Measurements from ENCODE around the gene TIFAB.

The TIFAB gene

DNA sequence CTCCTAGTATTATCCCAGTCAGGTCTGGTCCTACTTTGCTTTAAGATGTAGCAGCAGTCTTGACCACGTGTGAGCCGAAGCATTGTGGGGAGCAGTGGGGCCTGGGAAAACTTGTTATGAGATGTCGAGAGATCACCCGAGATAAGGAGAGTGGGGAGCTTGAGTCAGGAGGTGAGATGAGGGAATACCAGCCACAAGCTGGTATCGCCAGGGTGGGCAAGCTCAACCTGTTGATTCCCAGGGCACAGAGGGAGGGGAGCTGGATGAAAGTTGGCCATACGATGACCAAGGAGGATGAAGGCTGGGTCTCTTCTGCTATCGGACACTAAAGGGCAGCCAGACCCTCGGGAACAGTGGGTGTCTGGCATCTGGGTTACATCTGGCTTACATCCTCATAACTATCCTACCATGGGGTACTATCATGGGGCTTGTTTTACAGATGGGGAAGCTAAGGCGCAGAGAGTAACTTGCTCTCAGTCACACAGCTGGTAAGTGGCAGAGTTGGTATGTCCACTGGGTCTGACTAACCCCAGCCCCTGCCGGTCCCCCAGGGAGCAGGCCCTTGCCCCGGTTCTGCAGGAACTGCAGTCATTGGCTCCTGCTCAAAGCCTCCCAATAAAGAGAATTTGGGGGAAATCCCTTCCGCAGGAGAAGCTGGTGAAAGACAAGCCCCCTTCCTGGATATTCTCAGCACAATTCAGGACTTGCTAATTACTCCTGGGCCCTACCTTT is 13.4 kb upstream of the TIFAB start:
- intact Hi-C loops (cut with DNase I): loop anchor here (2.0 kb wide), 1 partner anchor 87 kb away; no protein-coding TSS in a partner anchor
- DNase-seq: no peak

DNA sequence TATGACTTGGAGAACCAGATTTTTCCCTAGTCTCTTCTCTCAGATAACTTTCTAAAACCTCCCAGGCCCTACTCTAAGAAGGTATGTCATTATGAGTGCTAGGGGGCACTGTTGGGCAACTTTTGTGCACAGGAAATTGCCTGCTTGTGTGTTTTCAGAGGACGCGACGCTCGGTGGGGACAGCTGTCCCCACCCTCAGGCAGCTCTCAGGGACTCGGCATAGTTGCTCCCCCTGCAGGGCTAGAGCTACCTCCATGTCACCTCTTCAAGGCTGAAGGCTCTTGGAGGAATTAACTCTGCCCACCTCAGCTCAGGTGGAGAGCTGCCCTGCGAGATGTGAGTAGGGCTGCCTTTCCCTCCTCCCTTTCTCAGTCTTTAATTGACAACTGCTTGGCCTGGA is 10.2 kb upstream of the TIFAB start:
- DNase-seq: peak in 30 of 42 donors; percentile 26 to 71 (median 46)
- intact Hi-C loops (cut with DNase I): no loop called here

DNA sequence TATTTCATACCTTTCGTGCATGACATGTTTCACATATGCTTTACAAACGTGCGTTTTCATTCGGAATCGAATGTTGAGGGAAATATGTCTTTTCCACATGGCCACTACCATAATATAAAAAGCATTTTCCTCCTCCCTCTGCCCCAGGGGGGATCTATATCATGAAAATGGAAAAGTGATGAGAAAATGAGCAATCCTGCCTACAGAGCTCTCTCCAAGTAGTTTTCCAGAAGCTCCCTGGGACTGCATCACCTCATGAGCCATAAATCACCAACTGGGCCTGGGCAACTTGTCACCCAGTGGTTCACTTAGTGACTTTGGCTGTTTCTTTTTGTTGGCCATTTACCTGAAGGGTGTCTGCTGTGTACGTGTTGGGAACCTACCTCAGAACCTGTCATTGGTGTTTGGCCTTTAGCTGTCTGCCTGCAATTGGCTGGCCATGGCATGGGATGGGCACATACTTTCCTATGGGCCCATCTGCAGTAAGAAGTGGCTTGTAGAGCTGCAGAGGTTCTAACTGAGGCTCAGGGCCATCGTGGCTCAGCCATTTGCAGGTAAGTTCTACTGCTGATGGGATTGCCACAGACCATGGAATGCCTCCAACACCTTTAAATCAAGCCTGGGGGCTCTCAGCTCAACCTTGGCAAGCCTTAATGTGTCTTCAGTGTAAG is 9.5 kb upstream of the TIFAB start:
- intact Hi-C loops (cut with DNase I): no loop called here
- no peak for DNase-seq

DNA sequence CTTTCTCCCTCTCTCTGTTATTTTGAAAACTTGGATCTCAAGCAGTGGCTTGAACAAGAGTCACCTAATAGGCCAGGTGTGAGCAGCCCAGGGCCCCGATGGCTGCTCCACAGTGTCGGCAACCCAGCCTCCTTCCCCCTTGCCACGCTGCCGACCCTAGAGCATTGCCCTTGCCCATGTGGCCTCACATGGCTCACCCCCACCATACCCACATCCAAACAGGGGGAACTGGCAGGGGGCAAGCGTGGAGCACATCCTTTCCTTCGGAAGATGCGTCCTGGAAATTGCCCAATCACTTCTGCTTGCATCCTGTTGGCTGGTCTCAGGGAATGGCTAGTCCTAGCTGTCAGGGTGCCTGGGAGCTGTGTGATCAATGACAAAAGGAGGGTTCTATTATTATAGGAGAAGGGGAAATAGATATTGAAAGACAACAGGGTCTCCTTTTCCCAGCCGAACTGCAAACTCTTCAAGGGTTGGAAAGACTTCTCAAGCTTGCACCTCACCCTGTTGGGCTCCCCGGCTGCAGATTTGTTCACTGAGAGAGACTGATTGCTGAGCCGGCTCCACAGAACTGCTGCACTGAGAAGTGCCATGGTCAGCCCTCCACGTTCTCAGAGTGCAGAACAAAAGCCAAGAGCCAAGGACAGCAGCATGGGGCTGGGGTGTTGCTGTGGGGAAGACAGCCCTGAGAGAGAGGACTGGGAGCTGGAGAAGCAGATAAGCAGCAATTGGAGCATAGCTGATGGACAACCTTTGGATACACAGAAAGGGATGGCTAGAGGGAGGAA is 8.3 kb upstream of the TIFAB start:
- intact Hi-C loops (cut with DNase I): no loop called here

DNA sequence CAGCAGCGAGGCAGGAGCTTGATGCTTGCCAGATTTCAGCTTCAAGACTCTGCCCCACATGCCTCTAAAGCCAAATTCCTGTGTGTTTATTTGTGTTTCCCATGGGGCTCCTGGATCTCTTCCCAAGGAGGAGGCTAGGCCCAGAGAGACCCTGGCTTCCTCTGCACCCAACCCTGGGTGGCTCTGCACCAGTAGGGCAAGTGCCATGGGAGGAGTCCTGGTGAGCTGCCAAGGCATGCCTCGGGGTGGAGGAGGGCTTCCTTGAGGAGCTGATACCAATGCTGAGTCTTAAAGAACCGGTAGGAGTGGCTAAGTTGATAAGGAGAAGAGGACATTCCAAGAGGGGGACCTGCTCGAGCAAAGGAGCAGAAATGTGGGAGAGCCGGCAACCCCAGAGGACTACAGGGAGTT is 6.8 kb upstream of the TIFAB start:
- peak in 1 of 42 donors; percentile 32 for DNase-seq

More for the DNA sequence above, 8.3 kb upstream of the TIFAB start:
- peak in 1 of 42 donors; percentile 11 for DNase-seq

DNA sequence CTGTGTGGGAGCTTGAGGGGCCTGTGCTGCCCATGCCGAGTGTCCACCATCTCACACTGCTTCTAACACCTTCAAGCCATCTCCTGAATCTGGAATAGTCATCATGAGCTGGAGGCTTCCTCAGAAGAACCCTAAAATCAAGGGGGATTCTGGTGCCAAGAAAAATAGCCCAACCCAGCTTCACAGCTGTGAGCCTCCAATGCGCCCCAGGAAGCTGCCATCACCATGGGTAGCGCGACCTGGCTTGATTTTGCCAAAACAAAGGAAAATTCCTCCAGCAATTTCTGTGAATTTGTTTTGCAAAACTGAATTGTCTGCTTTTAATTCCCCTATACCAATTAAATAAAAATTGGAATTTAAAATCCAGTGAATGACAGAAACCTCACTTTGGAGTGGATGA is 6.2 kb upstream of the TIFAB start:
- DNase-seq: no peak
- intact Hi-C loops (cut with DNase I): no loop called here

More for the DNA sequence above, 6.8 kb upstream of the TIFAB start:
- intact Hi-C loops (cut with DNase I): no loop called here

DNA sequence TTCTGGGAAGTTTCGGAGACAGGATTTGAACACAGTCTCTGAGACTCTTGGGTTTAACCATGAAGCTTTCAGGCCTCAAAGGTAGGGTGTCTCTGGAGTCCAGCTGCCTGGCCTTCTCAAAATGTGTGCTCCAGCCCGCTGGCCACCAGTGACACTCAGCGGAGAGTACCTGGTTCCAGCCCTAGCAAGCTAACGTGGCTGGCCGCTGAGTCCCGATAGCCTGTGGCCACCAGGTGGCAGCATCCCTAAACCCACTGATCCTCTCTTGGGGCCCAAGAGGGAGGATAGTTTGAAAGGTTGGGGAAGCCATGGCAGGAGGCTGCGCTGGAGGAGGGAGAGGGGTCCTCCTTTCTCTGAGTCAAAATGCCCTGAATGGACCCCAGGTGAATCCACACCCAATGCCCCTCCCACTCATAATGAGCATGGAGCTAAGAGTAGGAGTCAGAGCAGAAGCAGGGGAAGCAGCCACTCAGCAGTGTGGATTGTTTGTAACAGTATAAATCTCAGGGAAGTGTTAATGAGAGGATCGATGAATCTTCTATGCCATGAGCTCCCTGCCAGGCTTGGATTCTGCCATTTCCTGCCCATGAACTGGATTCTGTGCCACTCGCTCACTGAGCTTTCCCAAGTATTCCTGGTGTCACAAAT is 5.4 kb upstream of the TIFAB start:
- intact Hi-C loops (cut with DNase I): no loop called here
- peak in 39 of 42 donors; percentile 29 to 83 (median 58) for DNase-seq

DNA sequence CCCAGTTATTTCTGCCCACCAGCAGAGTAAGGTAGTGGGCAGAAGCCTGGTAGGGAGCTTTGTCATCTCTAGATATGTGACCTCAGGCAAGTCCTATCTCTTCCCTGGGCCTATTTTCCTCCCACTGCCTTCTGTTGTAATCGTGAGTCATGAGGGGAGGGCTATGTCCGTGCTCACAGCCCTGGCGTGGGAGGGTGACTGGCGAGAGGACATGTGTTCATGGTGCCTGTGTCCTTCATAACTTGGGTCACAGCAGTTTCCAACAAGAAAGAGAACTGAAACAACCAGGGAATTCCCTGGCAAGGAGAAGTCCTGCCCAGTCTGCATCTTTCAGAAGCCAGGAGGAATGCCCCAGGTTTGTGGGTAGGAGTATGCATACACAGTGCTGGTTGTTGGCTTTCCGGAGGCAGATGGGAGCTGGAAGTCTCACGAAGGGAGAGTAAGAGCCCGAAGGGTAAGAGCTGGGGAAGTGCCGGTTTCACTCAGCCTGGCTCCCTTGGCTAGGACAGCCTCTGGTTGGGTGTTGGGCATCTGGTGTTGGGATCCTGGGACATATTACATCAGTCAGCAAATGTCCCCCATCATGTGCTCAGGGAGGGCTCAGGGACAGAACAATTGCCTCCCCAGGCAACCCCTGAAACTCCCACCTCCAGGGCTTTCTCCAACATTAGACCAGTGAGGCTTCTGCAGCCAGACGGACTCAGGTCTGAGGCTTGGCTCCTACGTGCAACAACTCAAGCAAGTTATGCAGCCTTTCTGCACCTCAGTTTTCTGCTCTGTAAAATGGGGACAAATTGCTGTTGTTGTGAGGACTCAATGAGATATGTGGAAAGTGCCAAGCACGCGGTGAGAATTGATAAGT is 4.3 kb upstream of the TIFAB start:
- intact Hi-C loops (cut with DNase I): no loop called here
- DNase-seq: peak in 9 of 42 donors; percentile 10 to 57 (median 39)

DNA sequence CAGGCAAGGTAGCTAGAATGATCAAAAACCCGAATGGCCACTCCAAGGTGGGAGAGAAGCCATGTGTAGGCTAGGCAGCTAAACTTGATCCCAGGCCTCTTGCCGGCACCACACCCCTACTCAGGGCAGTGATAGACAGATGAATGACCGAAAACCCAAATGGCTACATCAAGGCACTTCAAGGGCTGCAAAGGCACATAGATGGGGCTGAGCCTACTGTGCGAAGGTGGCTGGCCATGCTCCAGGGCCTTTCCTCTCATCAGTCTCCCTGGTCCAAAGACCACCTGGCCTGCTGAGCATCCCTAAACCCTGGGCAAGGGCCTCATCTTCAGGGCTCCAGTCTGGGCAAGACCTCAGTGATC is 3.7 kb upstream of the TIFAB start:
- DNase-seq: no peak

DNA sequence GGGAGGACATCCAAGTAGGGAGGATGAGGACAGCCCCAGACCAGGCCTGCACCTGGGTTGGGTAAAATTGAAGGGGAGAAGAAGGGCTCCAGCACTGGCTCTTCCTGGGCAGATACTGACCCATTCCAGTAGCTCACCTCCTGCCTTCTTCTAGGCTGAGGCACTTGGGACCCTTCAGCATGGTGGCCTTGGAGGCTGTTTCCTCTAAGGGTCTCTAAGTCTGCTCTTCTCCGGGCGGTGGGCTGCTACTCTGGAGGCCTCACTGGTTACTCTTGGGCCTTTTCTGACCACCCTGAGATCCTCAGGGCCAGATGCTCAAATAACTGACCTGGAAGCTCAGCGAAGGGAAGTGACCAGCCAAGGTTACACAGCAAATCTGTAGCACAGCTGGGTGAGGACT is 2.8 kb upstream of the TIFAB start:
- DNase-seq: peak in 2 of 42 donors; percentile 6 to 9
- intact Hi-C loops (cut with DNase I): no loop called here

More for the DNA sequence above, 3.7 kb upstream of the TIFAB start:
- intact Hi-C loops (cut with DNase I): no loop called here

DNA sequence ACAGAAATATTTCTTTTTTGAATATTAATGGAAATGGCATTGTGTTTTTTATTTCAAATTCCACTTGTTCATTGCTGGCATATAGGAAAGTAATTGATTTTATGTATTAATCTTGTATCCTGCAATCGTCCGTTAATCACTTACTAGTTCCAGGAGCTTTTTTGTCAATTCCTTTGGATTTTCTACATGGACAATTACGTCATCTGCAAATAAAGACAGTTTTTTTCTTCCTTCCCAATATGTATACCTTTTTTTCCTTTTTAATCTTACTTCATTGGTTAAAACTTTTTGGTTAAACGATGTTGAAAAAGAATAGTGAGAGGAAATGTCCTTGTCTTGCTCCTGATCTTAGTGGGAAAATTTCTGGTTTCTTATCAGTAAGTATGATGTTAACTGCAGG is 1.5 kb upstream of the TIFAB start:
- no peak for DNase-seq
- intact Hi-C loops (cut with DNase I): no loop called here

DNA sequence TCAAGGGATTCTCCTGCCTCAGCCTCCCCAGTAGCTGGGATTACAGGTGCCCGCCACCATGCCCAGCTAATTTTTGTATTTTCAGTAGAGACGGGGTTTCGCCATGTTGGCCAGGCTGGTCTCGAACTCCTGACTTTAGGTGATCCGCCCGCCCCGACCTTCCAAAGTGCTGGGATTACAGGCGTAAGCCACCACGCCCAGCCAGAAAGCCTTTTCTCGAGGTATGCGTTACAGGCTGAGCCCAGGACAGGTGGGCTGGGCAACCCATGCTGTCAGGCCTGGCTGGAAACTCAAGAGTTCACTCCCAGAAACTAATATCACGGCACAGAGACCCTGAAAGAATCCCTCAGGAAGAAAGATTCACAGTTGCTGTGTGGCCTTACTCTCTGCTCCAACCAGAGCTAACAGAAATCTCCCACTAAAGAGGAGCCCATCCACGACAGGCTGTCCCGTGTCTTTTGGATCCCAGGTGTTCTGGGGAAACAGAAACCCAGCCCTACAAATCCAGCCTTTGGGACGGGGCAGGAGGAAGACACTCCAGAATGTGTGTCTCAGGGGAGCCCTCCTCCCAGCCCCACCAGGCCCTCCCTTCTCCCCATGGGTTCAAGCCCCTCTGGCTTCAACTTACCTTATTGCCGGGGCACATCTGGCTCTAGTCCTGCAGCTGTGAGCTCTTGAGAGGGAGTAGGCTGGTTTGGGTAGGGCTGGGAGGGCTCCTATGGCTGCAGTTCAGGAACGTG is 400 bp downstream of the TIFAB start:
- intact Hi-C loops (cut with DNase I): no loop called here
- peak in 2 of 42 donors; percentile 6 to 19 for DNase-seq

DNA sequence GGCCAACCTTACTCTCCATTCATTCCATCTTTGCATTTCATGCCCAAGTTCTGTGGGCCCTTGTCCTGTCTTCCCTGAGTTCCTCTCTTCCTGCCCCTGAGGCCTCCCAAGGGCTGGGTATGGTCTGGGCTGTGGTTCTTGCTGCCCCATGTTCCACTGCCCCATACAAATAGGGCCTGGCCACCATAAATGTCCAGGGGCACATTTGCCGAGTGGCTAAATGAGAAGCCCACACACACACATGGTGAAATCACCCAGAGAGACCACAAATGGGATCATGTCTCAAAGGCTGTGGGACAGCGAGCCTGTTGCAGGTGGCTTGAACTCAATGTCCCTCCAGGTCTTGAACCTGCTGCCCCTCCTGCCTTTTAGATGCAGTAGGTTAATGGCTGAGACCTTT is 1.2 kb downstream of the TIFAB start:
- intact Hi-C loops (cut with DNase I): no loop called here
- peak in 4 of 42 donors; percentile 1 to 23 (median 10) for DNase-seq

DNA sequence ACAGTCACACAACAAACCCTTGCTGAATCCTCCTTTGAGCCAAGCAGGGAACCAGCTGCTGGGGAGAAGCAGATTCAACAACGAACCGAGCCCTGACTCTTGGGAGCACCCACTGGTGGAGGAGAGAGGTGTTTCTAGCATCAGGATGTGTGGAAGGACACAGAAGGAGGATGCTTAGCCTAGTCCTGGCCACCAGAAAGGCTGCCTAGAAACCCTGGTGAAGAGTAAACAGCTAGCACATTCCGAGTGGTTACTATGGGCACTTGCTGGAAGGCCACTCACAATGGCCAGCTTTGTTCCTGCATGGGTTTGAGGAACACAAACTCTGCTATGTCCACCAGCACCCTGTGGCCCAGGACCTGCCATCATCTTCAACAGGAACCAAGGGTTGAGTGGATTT is 1.8 kb downstream of the TIFAB start:
- intact Hi-C loops (cut with DNase I): no loop called here
- DNase-seq: peak in 4 of 42 donors; percentile 7 to 36 (median 20)

DNA sequence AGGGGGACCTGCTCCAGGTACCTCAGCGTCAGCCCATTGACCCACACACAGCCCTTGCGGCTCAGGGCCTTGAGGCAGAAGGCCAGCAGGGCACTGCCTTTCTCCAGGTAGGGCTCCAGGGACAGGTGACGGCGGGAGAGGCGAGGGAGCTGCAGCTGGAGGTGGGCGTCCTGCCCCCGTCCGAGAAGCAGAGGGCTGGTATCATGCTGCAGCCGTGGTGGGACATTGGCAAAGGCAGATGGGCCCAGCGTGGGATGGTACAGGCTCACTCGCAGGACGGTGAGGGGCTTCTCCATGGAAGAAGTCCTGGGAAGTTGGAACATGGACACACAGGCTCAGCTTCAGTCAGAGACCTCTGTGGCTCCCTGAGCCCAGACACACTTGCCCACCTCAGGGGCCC is 2.5 kb downstream of the TIFAB start:
- DNase-seq: peak in 3 of 42 donors; percentile 2 to 19 (median 13)

DNA sequence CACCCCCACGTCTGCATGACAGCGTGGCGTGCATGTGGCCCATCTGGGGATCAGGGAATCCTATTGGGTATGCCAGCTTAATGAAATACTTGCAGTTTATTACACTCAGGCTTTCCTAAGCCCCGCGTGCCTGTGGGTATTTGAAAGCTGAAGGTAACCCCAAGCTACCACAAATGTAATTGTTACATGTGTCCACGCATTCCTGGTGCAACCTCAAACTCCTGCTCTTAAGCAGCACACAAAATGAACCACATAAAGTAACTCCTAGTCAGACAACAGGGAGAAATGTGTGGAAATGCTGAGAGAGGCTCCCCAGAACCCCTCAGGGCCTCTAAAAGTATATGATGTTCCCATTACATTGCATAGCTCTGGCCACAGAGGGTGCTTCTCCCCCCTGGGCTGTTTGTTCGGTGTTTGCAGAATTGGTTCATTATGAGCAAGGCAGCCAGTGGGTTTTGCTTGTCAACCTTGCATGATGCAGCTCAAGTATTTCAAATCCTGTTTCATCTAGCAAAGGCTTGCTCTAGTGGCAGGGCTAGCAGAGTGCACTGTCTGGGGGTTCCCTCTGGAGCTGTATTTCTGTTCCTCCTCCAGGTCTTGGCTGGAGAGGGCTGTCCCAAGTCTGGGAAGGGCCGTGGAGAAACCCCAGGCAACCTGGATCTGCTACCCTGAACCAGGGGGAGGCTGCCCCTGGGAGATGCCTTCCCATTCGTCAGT is 3.2 kb downstream of the TIFAB start:
- peak in 4 of 42 donors; percentile 2 to 33 (median 10) for DNase-seq
- intact Hi-C loops (cut with DNase I): no loop called here

More for the DNA sequence above, 2.5 kb downstream of the TIFAB start:
- intact Hi-C loops (cut with DNase I): no loop called here

Data from head of caudate nucleus (tissue), 42 donors.